SK-N-MC (cell line): Measurements from ENCODE around the gene PRPF40B.
A peak's percentile ranks its signal among the peaks of the same experiment; 100 is the strongest.

Experiments used
- DNase-seq: peaks from one replicate; pipeline ENCODE4 v3.0.0-alpha.2; 2011; ENCODE audit warnings: low read depth, low spot score
- H3K27ac ChIP-seq: fragments of 200-600 bp; sonication (generic); 2 replicates; pipeline ENCODE4 v1.5.1; 2016; ENCODE audit warnings: mixed run types
- H3K36me3 ChIP-seq: fragments of 200-600 bp; sonication (generic); 2 replicates; pipeline ENCODE4 v1.6.1; 2017; ENCODE audit warnings: antibody characterized with exemption, low read length, mixed read lengths; ENCODE audit not compliant: insufficient read depth
- H3K4me3 ChIP-seq: fragments of 200-600 bp; sonication (generic); 2 replicates; pipeline ENCODE4 v1.5.1; 2016
- H3K9ac ChIP-seq: fragments of 200-600 bp; sonication (generic); 2 replicates; pipeline ENCODE4 v1.8.0; 2017; ENCODE audit warnings: mixed run types, mixed read lengths; ENCODE audit not compliant: insufficient read length
- H3K9me3 ChIP-seq: fragments of 200-600 bp; sonication (generic); 2 replicates; pipeline ENCODE4 v1.6.1; 2017; ENCODE audit warnings: low read depth, mild to moderate bottlenecking, antibody characterized with exemption, low read length, moderate library complexity, mixed read lengths
- EZH2 ChIP-seq: fragments of 200-600 bp; sonication (generic); IDR thresholded peaks from one replicate; pipeline ENCODE4 v1.6.1; 2017; ENCODE audit warnings: antibody characterized with exemption
- FOXP2 ChIP-seq: optimal IDR thresholded peaks from 2 replicates; pipeline ENCODE3; 2011; ENCODE audit warnings: mild to moderate bottlenecking, moderate library complexity; ENCODE audit not compliant: insufficient read depth; ENCODE audit errors: extremely low read length, control extremely low read depth
- POLR2AphosphoS5 ChIP-seq: IDR thresholded peaks from 2 replicates; pipeline ENCODE4 v1.6.1; 2012; ENCODE audit warnings: mild to moderate bottlenecking, low read depth, low read length, borderline replicate concordance

PRPF40B gene

DNA sequence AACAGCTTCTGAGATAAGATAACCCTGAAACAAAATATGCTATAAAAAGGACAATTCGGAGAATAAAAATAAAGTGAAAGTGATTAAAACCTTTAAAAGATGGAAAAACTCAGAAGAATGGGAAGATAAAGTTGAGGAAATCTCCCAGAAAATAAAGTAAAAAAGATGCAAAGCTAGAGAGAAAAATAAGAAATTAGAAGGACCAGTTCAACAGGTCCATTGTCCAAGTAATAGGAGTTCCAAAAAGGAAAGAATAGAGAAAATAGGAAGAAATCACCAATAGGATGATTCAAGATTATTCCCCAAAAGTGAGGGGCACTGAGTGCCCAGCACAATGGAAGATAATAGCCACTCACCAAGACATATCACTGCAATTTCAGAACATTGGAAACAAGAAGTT lies 4.8 kb upstream of the PRPF40B start:
- no peak for TF ChIP-seq EZH2
- TF ChIP-seq POLR2AphosphoS5: no peak
- Histone ChIP-seq H3K9me3 (no peaks in the 10 kb centered on the region), H3K4me3 (no peak overlapping the region), H3K27ac (no peak overlapping the region), H3K9ac (no peak overlapping the region), H3K36me3 (no peaks in the 10 kb centered on the region)
- DNase-seq: no peak

- H3K9me3 ChIP-seq: no peaks in the 10 kb centered on the region
- no peak overlapping the region for H3K4me3 ChIP-seq
- no peak overlapping the region for H3K9ac ChIP-seq
- H3K27ac ChIP-seq: peak overlapping the region; percentile 65
- TF ChIP-seq EZH2 (no peak), FOXP2 (no peak), POLR2AphosphoS5 (no peak)
- H3K36me3 ChIP-seq: no peaks in the 10 kb centered on the region
- DNase-seq: peak; percentile 16
Measured at GRCh38 chr12:49619286-49619685, 4.1 kb upstream of the PRPF40B start.

GRCh38 chr12:49621651-49622500 lies 1.5 kb upstream of the PRPF40B start:
- TF ChIP-seq EZH2 (no peak), FOXP2 (no peak), POLR2AphosphoS5 (no peak)
- Histone ChIP-seq H3K9ac (peak overlapping the region; percentile 83), H3K9me3 (no peaks in the 10 kb centered on the region), H3K4me3 (peak overlapping the region; percentile 78), H3K27ac (peak overlapping the region; percentile 84), H3K36me3 (no peaks in the 10 kb centered on the region)
- DNase-seq: no peak

GRCh38 chr12:49622501-49623141 lies 740 bp upstream of the PRPF40B start:
- Histone ChIP-seq H3K9ac (peak overlapping the region; percentile 83), H3K4me3 (peak overlapping the region; percentile 78), H3K9me3 (no peaks in the 10 kb centered on the region), H3K36me3 (no peaks in the 10 kb centered on the region), H3K27ac (peak overlapping the region; percentile 84)
- TF ChIP-seq FOXP2 (no peak), POLR2AphosphoS5 (no peak), EZH2 (no peak)
- DNase-seq: no peak

DNA sequence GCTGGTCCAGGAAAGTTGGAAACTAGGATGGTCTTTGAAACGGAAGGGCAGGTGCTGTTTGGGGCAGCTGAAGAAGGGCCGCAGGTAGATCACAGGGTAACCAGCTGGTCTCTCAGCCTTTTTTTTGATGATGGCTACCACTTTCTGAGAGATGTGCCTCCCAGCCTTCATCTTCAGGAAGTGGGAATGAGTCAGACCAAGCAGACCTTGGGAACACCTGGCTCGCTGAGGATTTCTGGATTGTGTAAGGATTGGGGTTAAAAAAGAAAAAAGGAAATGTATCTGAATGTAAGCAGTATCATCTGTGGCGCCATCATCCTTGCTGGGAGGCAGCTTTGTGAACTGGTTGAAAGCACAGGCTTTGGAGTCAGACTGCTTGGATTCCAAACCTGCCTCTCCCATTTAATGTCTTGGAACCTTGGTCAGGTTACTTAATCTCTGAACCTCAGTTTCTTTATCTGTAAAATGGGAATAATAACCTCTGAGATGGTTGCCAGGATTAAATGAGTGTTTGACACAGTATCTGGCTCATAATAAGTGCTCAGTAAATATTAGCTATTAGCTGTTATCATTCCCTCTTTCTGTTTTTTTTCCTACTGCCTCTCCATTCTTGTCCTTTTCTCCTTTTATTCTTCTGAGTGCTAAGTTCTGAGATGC lies 1.7 kb downstream of the PRPF40B start:
- H3K4me3 ChIP-seq: no peak overlapping the region
- no peaks in the 10 kb centered on the region for H3K9me3 ChIP-seq
- TF ChIP-seq FOXP2: no peak
- TF ChIP-seq POLR2AphosphoS5: no peak
- TF ChIP-seq EZH2: no peak
- H3K27ac ChIP-seq: no peak overlapping the region
- H3K9ac ChIP-seq: no peak overlapping the region
- DNase-seq: no peak
- H3K36me3 ChIP-seq: no peaks in the 10 kb centered on the region

DNA sequence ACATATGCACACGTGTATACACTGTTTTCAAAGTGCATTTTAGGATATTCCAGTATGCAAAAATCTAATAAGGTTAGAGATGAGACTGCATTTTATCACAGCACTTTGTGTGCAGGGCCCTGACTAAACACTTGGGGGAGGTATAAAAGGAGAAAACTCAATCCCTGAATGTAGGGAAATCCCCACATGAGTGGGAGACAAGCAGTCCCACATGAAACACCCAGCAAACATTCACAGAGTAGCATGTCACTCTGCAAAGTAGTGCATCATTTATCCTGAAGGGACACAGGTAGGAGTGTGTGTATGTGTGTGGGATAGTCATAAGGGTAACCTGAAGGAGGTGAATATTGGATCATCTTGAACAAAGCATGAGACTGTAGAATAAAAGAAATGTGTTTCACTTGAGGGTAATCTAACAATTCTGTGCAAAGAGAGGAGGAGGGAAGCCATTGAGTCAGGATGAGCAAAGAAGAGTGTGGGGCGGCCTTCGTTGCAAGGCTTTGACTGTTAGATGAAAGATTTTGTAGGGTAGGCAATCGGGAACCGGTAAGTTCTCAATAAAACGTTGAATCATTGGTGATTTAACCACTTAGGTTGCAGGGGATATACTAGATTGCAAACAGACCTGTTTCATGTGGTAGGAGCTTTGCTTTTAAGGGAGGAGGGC lies 2.9 kb downstream of the PRPF40B start:
- no peak overlapping the region for H3K9ac ChIP-seq

DNA sequence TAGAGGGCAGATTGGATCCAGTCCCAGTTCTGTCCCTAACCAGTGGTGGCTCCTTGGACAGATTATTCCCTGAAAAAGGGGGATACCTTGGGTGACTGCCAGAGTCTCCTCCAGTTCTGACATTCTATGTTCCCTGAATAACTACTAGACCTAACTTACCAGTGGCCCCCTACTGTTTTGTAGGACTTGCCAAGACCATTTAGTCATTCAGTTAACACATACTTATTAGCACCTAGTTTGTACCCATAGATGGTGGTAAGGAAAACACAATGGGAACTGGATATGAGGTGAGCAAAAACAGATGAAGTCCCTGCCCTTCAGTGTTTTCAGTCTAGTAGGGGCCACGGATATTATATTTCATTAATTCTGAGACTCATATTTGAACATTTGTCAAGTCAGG lies 3.5 kb downstream of the PRPF40B start:
- DNase-seq: no peak
- Histone ChIP-seq H3K9ac (no peak overlapping the region), H3K9me3 (no peaks in the 10 kb centered on the region), H3K27ac (no peak overlapping the region), H3K4me3 (no peak overlapping the region), H3K36me3 (no peaks in the 10 kb centered on the region)
- TF ChIP-seq EZH2: no peak
- no peak for TF ChIP-seq FOXP2

More for the DNA sequence above, 2.9 kb downstream of the PRPF40B start:
- Histone ChIP-seq H3K9me3 (no peaks in the 10 kb centered on the region), H3K4me3 (no peak overlapping the region), H3K36me3 (no peaks in the 10 kb centered on the region), H3K27ac (no peak overlapping the region)
- TF ChIP-seq FOXP2: no peak
- no peak for TF ChIP-seq POLR2AphosphoS5
- no peak for TF ChIP-seq EZH2
- no peak for DNase-seq
